GM23338 (cell line): ENCODE results near the gene ACCS.

Experiments
- CREB1 ChIP-seq: fragments of 250-450 bp; sonication (Bioruptor Pico); IDR thresholded peaks from 2 replicates; pipeline ENCODE4 v1.5.0; 2020; ENCODE audit warnings: low read depth, mild to moderate bottlenecking, moderate library complexity
- CTCF ChIP-seq, 2 experiments: fragments of 200-600 bp in 1 of 2; sonication (generic) in 1 of 2; conservative IDR thresholded peaks; 2 replicates each; pipeline versions ENCODE4 v1.5.1 to v1.6.1; 2016 to 2017; ENCODE audit warnings: antibody characterized with exemption in 2 of 2, low read depth in 2 of 2, mild to moderate bottlenecking in 2 of 2, moderate library complexity in 1 of 2
- EZH2 ChIP-seq: fragments of 200-600 bp; sonication (generic); IDR thresholded peaks from one replicate; pipeline ENCODE4 v1.8.0; 2017; ENCODE audit warnings: antibody characterized with exemption, mild to moderate bottlenecking, low read depth; ENCODE audit not compliant: unreplicated experiment
- EZH2phosphoT487 ChIP-seq: fragments of 200-600 bp; sonication (generic); IDR thresholded peaks from one replicate; pipeline ENCODE4 v1.8.1; 2018; ENCODE audit warnings: antibody characterized with exemption; ENCODE audit not compliant: unreplicated experiment
- JUNB ChIP-seq: IDR thresholded peaks from one replicate; pipeline ENCODE4 v1.6.1; 2016; ENCODE audit warnings: antibody characterized with exemption; ENCODE audit not compliant: unreplicated experiment
- POLR2AphosphoS5 ChIP-seq: IDR thresholded peaks from 2 replicates; pipeline ENCODE4 v1.6.1; 2016; ENCODE audit warnings: antibody characterized with exemption, low read depth
- REST ChIP-seq: IDR thresholded peaks from one replicate; pipeline ENCODE4 v1.6.1; 2018; ENCODE audit warnings: antibody characterized with exemption; ENCODE audit not compliant: unreplicated experiment
- STAT1 ChIP-seq: IDR thresholded peaks from one replicate; pipeline ENCODE4 v1.6.1; 2016; ENCODE audit warnings: antibody characterized with exemption; ENCODE audit not compliant: unreplicated experiment
- ZNF114 ChIP-seq: fragments of 250-450 bp; sonication (Bioruptor Pico); IDR thresholded peaks from 2 replicates; pipeline ENCODE4 v1.5.0; 2020; ENCODE audit warnings: mild to moderate bottlenecking, moderate library complexity
- ZNF331 ChIP-seq: fragments of 250-450 bp; sonication (Bioruptor Pico); IDR thresholded peaks from 2 replicates; pipeline ENCODE4 v1.5.0; 2020; ENCODE audit warnings: low read depth, mild to moderate bottlenecking, moderate library complexity

- no peak for TF ChIP-seq CTCF (conservative IDR thresholded peaks at IDR 0.05; ENCODE audit: low read depth in 2 of 2)
- TF ChIP-seq CREB1 (CRISPR knock-in tag) = no peak
- no peak for TF ChIP-seq REST
- no peak for TF ChIP-seq POLR2AphosphoS5
- no peak for TF ChIP-seq ZNF331 (CRISPR knock-in tag)
- no peak for TF ChIP-seq EZH2phosphoT487
- TF ChIP-seq EZH2 = no peak
- TF ChIP-seq JUNB = no peak
- TF ChIP-seq ZNF114 (CRISPR knock-in tag) = no peak
- TF ChIP-seq STAT1 = no peak
Measured at GRCh38 chr11:44080951-44081350, 14.9 kb downstream of the ACCS start.
